Right kidney (tissue), 1 donor: ENCODE data around the gene NTRK3.
"Not testable (repeated sequence)": the region's sequence is repeated elsewhere in the genome, so short reads cannot be mapped to it uniquely, and the experiment has no call there.

ENCODE experiments used
- DNase-seq: peaks from one replicate; pipeline ENCODE4 v3.0.0-alpha.2; 2016

NTRK3 gene

DNA sequence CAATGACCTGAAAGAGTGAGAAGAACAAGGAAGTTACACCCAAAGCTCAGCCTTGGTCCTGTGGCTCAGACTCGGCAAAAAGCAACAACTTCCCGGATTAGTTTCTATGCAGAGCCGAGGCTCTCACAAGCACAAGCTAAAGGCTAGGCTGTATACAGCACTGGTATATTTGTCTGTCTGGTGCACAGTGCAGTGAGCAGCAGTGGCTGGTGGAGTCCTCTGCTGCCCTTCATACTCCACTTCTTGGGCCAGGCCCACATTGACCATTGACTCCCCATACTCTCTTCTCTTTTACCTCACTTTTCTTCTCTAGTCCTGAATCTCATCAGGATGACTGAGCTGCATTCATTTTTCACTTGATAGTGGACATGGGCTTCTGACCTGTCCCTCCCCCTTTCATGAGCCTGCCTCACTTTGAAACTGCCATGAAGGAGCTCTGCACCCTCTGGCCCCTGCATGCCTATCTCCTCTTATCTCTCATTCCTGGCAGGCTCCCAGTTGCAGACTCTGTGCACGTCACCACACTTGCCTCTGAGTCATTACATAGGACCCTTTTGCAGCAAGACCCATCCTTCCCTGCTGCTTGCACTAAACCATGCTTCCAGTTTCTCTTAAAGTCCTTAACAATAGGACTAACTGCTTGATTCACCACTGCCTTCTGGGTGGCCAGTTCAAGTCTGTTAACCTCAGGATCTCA, 379.3 kb downstream of the NTRK3 start:
- no peak for DNase-seq

DNA sequence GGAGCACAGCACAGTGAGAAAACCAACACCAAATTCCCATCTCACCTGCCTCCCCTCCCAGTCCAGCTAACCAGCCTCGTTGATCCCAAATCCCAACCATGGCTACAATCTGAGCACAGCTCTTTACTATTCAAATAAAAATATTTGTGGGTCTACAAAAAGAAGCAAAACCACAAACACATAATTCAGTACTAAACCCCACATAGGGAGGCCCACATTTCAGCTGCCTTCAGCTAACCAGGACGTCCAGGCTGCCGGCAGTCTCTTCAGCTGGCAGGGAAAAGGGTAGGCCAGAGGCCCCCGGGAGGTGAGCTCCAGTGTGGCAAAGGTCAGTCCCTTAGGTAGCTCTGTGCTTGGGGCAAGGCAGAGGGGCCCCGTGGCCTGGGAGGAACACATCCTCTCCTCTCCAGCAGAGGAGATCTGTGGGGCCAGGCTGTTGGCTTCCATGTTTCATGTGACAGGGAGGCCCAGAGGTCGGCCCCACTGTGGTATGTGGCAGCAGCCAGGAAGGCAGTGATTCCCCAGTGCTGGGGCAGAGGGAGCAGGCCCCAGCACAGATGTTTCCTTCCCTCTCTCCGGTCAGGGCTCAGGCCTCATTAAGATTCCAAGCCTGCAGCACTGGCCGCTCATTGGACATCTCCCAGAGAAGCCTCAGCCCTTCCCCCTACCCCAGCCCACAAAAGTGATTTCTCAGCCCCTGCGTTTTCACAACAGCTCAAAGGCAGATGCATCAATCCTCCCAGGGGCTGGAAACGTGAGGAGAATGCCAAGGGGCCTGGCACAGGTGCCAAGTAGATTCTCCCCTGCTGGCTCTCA, 381.4 kb downstream of the NTRK3 start:
- DNase-seq, result peak; percentile 7

DNA sequence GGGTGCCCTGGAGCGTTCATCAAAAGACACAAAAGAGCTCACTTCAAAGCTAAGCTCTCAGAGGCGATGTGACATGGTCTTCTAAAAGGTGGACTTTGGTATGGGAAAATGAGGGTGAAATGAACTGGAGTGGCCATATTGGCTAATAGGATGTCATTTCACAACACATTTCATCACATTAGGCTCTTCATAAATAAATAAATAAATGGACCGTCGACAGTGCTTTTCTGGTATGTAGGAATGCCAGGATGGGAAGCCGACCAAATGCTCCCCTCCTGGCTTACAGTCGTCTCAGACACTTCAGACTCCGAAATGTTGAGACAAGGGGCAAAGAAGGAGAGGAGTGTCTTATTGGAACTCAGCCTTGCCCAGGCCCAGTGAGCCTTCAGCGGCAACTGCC, 383.0 kb downstream of the NTRK3 start:
- DNase-seq, result no peak

DNA sequence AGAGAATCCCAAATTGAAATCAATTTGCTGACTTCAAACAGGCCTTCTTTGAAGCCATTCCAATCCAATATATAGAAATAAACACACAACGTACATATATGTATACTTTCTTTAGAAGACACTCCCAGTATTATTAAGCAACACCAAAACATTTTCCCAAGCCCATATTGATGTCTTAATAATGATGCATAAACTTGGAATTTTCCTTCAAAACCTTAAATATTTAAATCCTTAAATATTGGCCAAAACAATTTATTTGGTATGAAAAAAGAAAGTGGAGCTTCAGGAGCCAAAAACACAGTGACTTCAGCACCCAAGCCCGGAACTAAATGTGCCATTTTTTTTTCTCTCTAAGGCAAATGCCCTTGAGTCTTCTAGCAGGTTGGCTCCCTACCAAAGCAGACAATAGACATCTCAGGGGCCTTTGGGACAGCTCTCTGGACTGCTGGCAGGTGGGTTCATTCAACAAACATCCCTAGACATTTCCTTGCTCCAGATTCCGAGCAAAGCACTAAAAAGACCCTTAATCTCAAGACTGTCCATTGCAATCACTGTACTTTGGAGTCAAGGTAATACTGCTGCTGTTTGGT, 384.7 kb downstream of the NTRK3 start:
- DNase-seq, result no peak

DNA sequence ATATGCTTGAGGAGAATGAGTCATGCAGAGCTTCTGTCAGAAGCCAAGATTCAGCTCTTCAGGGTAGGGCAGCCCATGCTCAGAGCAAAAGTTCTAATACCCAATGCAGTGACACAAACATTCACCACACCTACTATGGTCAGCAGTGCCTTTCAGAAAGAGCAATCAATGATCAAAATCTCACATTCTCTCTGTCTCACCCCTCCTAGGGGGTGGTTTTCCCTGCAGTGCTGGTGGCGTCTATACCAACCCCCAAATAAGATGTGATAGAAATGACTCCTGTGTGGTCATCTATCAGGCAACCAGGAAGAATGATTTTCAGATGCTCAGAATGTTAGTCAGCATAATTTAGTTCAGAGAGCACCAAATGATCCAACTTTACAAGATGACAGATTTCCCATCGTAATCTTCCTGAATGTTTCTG, 385.3 kb downstream of the NTRK3 start:
- DNase-seq, result no peak

DNA sequence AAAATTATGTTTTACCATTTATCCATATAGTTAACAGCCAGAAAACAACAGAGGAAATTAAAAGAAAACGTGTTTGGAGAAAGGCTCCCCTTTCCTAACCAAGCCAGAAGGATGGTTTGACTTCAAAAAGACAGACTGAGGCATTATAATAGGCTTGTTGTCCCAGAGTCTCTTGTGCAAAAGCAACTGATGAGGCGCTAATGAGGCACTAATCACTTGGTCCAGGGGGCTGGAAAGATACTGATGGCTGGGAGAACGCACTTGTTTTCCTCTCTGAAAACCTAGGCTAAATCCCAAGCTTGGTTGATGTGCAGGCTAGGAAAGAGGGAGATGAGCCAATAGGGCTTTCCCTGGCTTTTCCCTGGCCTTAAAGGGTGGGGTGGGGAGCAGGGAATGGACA, 389.6 kb downstream of the NTRK3 start:
- no peak for DNase-seq

DNA sequence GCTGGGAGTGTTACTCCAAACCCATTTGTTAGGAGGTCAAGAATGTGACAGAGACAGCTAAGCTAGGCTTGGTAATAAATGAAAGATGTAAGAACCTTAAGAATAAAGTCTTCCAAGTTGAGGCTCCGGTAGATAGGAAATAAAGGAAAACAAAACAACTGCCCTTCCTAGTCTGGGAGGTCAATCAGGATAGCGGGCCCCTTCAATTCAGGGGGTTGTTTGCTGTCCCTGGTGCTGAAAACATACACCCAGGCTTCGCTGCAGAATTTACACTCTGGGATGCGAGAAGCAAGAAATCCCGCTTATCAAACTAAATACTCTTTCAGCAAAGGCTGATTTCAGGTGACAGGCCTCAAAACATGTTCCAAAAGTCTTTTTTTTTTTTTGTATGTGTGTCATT, 393.4 kb downstream of the NTRK3 start:
- DNase-seq, result peak; percentile 15

DNA sequence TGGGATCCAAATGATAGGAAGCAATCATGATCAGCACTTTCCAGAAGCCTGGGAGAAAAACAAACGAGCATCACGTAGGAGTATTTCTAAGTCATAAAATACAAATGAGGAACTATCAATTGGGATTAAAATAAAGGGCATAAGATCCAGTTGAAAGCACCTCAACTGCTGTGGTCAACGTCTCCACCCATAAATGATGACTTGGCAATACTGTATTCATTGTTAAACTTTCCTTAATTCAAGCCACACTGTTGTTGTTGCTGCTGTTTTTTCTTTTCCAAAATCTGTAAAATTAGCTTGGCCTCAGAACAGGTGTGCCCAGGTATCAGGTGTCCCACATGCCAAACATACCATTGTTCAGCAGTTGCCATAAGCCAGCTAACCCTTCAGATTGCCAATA, 395.8 kb downstream of the NTRK3 start:
- no peak for DNase-seq

DNA sequence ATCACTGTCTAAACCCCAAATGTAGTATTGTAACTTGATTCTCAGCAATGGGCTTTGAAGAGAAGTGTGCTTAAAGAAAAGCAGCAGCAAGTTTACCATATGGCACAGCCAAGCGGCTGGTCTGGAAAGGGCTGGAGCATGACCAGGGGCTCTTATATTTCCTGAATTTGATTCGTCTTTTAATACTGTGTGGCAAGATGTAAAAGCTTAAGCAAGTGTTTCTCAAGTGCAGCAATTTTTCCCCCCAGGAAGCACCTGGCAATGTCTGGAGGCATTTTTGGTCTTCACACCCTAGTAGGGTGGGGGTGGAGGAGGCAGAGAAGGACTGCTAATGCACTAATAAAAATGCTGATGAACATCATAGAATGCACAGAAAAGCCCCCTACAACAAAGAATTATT, 397.9 kb downstream of the NTRK3 start:
- no peak for DNase-seq

DNA sequence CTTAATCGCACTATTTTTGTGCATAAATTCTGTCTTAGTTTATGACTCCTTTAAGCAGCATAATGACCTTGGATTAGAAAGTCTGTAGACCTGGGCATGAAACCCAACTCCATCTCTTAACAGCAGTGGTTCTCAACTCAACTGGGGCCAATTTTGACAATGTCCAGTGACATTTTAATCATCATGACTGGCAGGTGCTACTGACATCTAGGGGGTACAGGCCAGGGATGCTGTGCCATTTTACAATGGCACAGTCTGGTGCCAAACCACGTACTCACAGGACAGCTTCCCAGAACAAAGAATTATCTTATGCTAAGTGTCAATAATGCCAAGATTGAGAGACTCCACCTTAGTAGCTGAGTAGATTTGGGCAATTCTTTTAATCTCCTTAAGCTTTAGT, 405.0 kb downstream of the NTRK3 start:
- no peak for DNase-seq

DNA sequence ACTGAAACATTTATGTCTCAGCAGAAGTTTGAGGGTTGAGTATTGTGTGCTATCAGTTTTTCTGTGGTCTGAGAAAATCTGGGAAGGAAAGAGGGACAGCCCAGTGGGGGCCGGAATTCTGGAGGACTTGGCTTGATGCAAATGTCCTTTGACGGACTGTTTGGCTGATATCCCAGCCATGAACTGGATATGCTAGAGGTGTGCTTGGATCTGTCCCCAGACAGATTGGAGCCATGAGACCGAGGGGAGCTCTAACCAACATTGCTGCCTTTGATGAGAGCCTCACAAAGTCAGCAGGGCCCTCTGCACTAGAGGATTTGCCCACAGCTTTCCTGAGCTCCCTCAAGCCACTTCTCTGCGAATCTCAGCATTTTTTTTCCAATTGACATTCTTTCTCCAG, 405.6 kb downstream of the NTRK3 start:
- no peak for DNase-seq

DNA sequence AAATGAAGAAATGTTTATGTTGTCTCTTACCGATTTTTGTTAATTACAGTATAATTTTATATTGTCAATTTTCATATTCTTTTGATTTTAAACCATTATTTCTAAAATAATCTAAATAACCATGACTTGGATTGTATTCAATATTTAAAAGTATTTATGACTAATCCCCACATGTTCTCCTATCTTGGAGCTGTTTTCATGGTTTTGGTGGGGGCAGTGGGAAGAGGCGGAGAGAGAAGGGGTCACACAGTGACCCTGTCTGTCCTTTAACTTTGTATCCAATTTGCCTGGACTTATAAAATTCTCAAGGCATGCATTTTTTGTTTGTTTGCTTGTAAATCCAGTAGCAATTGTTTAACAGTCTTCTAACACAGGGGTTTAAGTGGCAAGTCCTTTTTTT, 407.4 kb downstream of the NTRK3 start:
- DNase-seq, result no peak

DNA sequence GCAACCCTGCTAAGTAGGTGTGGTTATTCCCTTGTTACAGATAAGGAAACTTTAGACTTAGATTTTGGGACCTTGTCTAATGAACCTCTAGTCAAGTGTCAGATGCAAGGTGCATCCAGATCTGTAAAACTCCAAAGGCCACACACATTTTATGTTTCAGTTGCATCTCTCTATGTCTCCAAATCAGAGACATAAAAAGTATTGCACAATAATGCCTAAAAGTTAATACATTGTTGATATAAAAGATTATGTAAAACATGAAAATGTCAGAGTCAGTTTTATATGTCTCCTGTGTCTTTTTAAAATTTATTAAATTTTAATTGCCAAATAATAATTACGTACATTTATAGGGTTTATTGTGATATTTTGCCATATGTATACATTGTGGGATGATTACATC, 408.5 kb downstream of the NTRK3 start:
- DNase-seq, result no peak

DNA sequence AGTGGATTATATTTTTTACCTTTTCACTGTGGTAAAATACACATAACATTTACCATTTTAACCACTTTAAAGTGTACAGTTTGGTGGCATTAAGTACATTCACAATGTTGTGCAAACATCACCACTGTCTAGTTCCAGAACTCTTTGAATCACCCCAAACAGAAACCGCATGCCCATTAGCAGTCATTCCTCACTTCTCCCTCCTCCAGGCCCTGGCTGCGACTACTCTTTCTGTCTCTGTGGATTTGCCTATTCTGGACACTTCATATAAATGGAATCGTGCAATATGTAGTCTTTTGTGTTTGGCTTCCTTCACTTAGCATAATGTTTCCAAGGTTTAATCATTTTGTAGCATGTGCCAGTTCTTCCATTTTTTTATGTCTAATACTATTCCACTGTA, 409.8 kb downstream of the NTRK3 start:
- DNase-seq, result no peak

DNA sequence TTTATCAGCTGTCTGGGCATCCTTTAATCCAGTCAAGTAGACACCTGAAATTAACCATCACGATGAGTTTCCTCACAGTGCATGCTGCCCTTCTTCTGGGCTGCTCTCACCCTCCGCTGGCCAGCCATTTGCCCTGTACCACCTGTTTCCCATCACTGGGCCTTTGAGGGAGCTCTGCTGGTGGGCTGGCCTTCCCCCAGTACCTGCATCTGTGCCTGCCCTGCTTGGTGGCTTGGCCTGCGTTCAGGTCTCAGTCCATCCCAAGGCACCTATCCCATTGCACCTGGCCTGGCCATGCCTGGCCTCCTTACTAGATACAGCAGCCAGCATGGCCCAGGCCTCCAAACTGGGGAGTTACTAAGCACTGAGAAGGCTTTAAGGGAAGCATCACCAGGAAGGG, 413.2 kb downstream of the NTRK3 start:
- no peak for DNase-seq

DNA sequence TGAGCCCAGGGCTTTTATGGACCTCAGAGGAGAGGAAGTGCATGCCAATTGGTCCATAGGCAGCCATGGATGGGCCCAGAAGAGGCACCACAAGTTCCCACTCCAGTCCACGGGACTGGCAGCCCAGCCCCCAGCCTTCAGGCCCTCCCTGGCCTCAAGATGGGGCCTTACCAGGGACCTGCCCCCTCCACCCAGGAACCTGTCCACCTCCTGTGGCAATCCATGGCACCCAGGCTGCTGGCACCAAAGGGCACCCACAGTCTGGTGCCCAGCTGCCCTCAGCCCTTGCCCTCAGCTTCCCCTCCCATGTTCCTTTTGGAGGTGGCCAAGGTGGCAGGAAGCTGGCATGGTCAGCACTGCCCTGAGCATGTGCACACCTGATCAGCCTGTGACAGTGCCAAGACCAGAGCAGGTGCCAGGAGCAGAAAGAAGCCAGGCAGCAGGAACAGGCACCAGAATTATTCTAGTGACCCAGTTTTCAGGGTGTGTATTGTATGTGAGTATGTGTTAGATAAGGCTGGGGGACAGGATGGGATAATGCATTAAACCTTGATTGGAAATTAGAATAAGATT, 415.0 kb downstream of the NTRK3 start:
- DNase-seq, result no peak

DNA sequence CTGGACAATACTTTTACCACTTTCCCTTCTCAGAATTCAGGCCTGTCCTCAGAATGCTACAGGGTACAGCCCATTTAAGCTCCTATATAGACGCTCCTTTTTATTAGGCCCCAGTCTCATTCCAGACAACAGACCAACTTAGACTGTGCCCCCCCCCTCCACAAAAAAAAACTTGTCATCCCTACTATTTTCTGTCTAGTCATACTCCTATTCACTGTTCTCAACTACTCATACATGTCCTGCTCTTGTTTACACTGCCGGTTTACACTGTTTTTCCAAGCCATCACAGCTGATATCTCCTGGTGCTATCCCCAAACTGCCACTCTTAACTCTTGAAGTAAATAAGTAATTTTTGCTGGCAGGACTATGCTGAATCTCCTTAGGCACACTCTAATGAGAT, 420.7 kb downstream of the NTRK3 start:
- DNase-seq, result not testable (repeated sequence)

DNA sequence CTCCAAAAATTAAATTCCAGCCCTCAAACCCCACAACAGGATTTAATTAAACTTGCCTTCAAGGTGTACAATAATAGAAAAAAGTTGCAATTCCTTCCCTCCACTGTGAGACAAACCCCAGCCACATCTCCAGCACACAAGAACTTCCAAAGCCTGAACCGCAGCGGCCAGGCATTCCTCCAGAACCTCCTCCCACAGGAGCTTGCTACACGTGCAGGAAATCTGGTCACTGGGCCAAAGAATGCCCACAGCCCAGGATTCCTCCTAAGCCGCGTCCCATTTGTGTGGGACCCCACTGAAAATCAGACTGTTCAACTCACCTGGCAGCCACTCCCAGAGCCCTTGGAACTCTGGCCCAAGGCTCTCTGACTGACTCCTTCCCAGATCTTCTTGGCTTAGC, 423.2 kb downstream of the NTRK3 start:
- not testable (repeated sequence) for DNase-seq

DNA sequence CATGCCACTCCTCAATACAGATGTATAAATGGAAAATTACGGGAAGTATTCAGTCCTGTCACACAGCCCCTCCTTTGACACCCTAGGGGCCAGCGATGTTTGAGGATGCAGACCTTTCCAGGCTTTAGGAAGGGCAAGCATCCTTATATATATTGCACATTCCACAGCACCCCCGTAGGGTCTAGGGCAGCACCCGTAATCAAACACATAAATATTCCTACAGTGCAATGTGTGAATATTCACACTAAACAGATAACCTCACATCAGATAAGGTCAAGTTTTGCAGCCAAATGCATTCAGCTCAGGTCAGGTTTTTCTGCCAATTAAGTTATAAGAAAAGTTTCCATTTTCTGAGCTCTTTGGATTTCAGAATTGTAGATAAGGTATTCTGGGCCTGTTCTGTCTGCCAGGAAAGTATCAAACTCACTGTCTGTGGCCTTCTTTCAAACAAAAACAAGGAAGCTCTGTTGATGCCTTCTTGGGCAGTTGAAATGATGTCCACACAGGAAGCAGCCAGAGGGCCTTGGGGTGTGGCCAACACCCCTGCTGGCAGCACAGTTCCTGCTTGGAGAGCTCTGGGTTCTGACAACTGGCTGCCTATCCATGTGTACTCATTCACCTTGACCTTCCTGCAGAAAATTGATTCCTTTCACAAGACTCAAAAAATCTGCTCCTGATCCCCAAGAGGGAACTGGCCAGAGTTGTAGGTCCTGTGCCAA, 427.0 kb downstream of the NTRK3 start:
- no peak for DNase-seq

DNA sequence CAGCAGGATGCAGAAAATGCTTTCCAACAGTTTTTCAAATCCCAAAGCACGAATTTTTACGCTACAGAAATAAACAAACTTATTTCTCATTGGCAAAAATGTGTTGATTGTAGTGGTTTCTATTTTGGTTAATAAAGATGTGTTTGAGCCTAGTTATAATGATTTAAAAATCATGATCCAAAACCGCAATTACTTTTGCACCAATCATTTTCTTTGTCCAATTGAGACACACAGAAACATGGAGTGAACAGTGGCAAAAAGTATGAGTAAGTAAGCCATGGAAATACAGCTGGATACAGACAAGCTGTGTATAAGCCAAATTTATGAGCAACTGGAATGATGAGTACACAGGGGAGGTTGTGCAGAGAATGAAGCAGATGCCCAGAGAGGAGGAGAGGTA, 427.9 kb downstream of the NTRK3 start:
- no peak for DNase-seq

DNA sequence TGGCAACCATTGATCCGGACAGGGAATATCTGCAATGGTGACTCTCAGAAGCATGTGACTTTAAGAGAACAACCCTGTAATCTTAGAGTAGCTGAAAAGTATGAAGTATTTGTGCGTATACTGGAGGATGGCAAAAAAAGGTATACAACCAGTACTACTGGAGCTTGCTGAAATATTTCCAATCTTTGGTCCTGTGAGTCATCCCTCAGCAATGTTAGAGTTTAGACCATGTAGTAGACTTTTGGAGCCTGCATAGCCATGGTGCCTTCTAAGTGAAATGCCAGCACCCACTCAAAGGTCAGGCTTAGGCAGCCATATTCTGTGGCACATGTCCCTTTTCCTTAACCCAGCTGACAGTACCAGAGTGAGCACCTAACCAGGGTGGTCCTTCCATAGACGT, 429.4 kb downstream of the NTRK3 start:
- DNase-seq, result no peak

DNA sequence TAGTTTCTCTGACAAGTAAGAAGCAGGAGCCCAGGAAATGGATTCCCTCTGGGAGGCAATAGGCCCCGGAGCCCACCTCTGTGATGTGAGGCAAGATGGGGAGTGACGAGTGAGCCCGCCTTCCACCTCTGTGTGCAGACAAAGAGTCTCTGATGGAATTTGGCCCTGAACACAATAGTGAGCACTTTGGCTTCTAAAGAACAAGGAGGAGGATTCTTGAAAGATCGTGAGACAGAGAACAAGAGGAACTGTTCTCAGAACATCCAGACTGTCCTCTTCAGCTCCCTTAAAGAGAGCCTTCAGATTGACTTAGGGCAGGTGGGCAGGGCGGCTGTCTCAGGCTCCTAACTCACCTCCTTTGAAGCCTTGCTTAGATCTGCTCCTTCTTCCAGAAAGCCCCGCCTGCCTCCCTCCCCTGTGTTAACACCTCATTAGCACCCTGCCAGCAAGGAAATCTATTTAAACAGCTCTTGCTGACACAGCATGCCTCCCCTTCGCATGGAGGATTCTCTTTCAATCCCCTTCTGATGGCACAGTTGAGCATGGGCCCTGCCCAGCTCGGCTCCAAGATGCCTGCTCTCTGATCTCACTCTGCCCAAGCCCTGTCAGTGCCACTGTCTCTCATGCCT, 430.3 kb downstream of the NTRK3 start:
- no peak for DNase-seq
